Sigmoid colon (tissue), 7 donors: ENCODE results near the gene HDAC11. TPM values are rescaled to one million over a fixed set of nuclear protein-coding genes. Genes with fewer than 3 reads are reported as not detected.

Source experiments
- DNase-seq: peaks from one replicate; pipeline ENCODE4 v3.0.0-alpha.2; 2019
- H3K27ac ChIP-seq, 4 donors: fragments of 200-600 bp; sonication (generic); one replicate each; pipeline ENCODE4 v1.5.1; 2016 to 2019; ENCODE audit warnings: mild to moderate bottlenecking in 1 of 4
- H3K27me3 ChIP-seq, 3 donors: fragments of 200-600 bp; sonication (generic); one replicate each; pipeline ENCODE4 v1.5.1; 2019; ENCODE audit warnings: mild to moderate bottlenecking in 1 of 3
- H3K36me3 ChIP-seq, 4 donors: fragments of 200-600 bp; sonication (generic); one replicate each; pipeline ENCODE4 v1.5.1; 2016 to 2019
- H3K4me1 ChIP-seq, 4 donors: fragments of 200-600 bp; sonication (generic); one replicate each; pipeline ENCODE4 v1.5.1; 2017 to 2019
- H3K4me3 ChIP-seq, 4 donors: fragments of 200-600 bp; sonication (generic); one replicate each; pipeline ENCODE4 v1.5.1; 2017 to 2019; ENCODE audit warnings: mild to moderate bottlenecking in 2 of 4, moderate library complexity in 1 of 4
- H3K9me3 ChIP-seq, 4 donors: fragments of 200-600 bp in 3 of 4; sonication (generic) in 3 of 4; one replicate each; pipeline versions ENCODE4 v1.5.1 to v1.6.1; 2013 to 2019
- CTCF ChIP-seq, 4 experiments: fragments of 450-650 bp in 3 of 4; fragments of 200-600 bp in 1 of 4; IDR thresholded peaks; one replicate each; pipeline ENCODE4 v1.5.1; 2016 to 2019; ENCODE audit warnings: antibody characterized with exemption in 4 of 4, mild to moderate bottlenecking in 3 of 4, moderate library complexity in 2 of 4
- EP300 ChIP-seq, 4 donors: sonication (generic); formaldehyde crosslinking; IDR thresholded peaks; one replicate each; pipeline ENCODE4 v1.6.1; 2017; ENCODE audit warnings: antibody characterized with exemption in 4 of 4
- POLR2A ChIP-seq, 2 donors: fragments of 450-650 bp; IDR thresholded peaks; one replicate each; pipeline ENCODE4 v1.6.1; 2016; ENCODE audit warnings: antibody characterized with exemption in 2 of 2, mild to moderate bottlenecking in 2 of 2, moderate library complexity in 2 of 2
- POLR2AphosphoS5 ChIP-seq, 4 donors: sonication (generic); formaldehyde crosslinking; IDR thresholded peaks; one replicate each; pipeline ENCODE4 v1.6.1; 2017; ENCODE audit warnings: antibody characterized with exemption in 4 of 4
- WGBS, 2 donors: extraction: QIAGEN DNeasy Blood & Tissue Kit; methylation state at CpG; one replicate each; pipeline ENCODE4 v1.1.7; 2013; 5-methylcytosine and 5-hydroxymethylcytosine counted together
- intact Hi-C: fragments of 100-400 bp; cut with DNase I; formaldehyde crosslinking; loops from one replicate; pipeline ENCODE4 v1.15.1; 2023
- polyA plus RNA-seq, 3 donors: library from polyadenylated mRNA; stranded (reverse); fragments of 200-250 nt; gene quantifications; one replicate each; pipeline ENCODE4 v1.2.3, GENCODE V29; 2013
- total RNA-seq, 4 donors: library from RNA; depleted of rRNA; stranded (reverse); fragments of >200 nt; gene quantifications; one replicate each; pipeline ENCODE4 v1.1.0, GENCODE V29; 2016
- donor health status: healthy with polysubstance abuse.
- donor health status: Bipolar disorder and iron deficiency.
- donor health status: healthy.

HDAC11 gene
- total and polyA plus RNA-seq, 7 donors = 15.5 to 30.3 (median 17.2) TPM

GRCh38 chr3:13457593-13457992 is 22.5 kb upstream of the HDAC11 start:
- Histone ChIP-seq H3K36me3 (no peaks in the 10 kb centered on the region), H3K27me3 (peaks cover 0 to 5% (median 0%) of the 10 kb centered on the region in 3 donors), H3K4me1 (peaks cover 0 to under 1% (median under 1%) of the 10 kb centered on the region in 4 donors), H3K27ac (no peak overlapping the region), H3K4me3 (no peak overlapping the region), H3K9me3 (no peaks in the 10 kb centered on the region)
- no peak for TF ChIP-seq POLR2A (IDR thresholded peaks at IDR 0.05)
- TF ChIP-seq CTCF (IDR thresholded peaks at IDR 0.05) = no peak
- no peak for TF ChIP-seq POLR2AphosphoS5 (IDR thresholded peaks at IDR 0.05)
- TF ChIP-seq EP300 (IDR thresholded peaks at IDR 0.05) = no peak
- intact Hi-C loops = no loop called here
- DNase-seq = no peak
- WGBS, 2 donors = 73 to 80% methylated on average over 4 of the region's 4 CpGs

- Histone ChIP-seq H3K27me3 (peaks cover 0 to 8% (median 0%) of the 10 kb centered on the region in 3 donors), H3K36me3 (no peaks in the 10 kb centered on the region), H3K9me3 (no peaks in the 10 kb centered on the region), H3K27ac (no peak overlapping the region), H3K4me1 (no peaks in the 10 kb centered on the region), H3K4me3 (no peak overlapping the region)
- TF ChIP-seq EP300 (IDR thresholded peaks at IDR 0.05) (no peak), POLR2AphosphoS5 (IDR thresholded peaks at IDR 0.05) (no peak), POLR2A (IDR thresholded peaks at IDR 0.05) (no peak), CTCF (IDR thresholded peaks at IDR 0.05) (no peak)
- intact Hi-C loops = no loop called here
- 82% methylated on average over 9 of the region's 9 CpGs for WGBS, 2 donors
- DNase-seq = no peak
Observed at GRCh38 chr3:13459605-13460340, 20.3 kb upstream of the HDAC11 start.

DNA sequence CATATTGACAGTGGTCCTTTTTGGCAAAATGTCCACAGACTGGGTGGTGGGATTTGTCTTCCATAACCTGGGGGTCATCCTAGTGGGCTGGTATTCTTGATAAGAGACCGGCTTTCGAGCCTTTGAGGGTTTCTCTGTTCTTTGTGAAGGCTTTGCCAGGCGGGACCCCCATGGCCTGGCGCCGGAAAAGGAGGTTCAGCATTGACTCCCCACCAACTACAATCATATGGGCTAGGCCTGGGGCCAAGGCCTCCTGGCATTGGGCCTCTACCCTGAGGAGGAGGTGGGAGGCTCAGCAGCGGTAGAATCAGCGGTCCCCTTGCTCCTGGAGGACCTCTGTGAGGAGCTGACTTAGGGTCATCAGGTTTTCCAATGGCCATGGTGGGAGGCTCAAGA is 19.8 kb upstream of the HDAC11 start:
- Histone ChIP-seq H3K36me3 (no peaks in the 10 kb centered on the region), H3K9me3 (no peaks in the 10 kb centered on the region), H3K4me1 (no peaks in the 10 kb centered on the region), H3K27ac (no peak overlapping the region), H3K4me3 (no peak overlapping the region), H3K27me3 (peaks cover 0 to 8% (median 0%) of the 10 kb centered on the region in 3 donors)
- WGBS, 2 donors = 96% methylated on average over 7 of the region's 7 CpGs
- TF ChIP-seq POLR2A (IDR thresholded peaks at IDR 0.05) (no peak), EP300 (IDR thresholded peaks at IDR 0.05) (no peak), CTCF (IDR thresholded peaks at IDR 0.05) (no peak)
- intact Hi-C loops = no loop called here
- no peak for DNase-seq

DNA sequence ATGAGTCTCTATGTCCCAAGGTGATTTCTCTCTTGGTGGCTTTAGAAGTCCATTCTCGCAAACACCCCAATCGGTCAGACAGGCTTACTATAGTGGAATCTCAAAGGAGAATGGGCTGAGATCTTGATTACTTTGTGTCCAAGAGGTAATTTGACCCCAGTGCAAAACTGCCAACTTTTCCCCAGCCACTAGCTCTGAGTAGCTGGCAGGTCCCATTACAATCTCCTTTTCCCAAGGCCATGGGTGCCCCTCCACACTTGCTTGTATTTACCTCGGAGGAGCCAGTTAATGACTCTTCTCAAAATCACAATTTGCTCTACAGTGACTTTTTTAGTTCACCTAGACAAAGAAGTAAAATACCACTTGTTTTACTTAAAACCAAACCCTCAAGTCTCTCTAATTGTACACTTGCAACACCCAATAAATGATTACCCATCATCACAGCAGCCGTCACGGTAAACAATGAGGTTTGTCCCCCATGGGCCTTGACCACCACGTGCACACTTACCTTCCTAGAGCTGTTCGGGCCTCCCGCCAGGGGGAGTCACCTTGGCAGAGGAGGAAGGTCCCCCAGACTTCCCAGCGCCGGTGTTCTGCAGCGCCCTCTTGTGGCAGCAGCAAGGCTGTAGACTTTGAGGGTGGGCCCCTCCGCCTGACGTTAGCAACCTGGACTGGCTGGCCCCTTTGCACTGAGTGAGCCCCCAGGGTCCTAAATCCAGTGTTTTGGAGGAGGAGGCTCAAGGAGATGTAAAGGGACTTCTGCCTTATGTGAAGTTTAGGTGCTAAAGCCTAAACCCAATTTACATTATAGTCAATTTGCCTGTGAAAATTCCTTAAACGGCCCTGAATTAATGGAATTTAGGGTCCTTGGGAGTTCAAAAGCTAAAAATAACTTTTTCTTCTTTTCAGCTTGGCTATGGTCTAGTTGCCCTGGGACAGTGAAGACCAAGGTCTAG is 18.7 kb upstream of the HDAC11 start:
- Histone ChIP-seq H3K4me1 (no peaks in the 10 kb centered on the region), H3K9me3 (no peaks in the 10 kb centered on the region), H3K27ac (no peak overlapping the region), H3K27me3 (peaks cover 0 to 8% (median 0%) of the 10 kb centered on the region in 3 donors), H3K36me3 (no peaks in the 10 kb centered on the region), H3K4me3 (no peak overlapping the region)
- WGBS, 2 donors = 33 to 39% methylated on average over 14 of the region's 14 CpGs
- TF ChIP-seq CTCF (IDR thresholded peaks at IDR 0.05) (peak in 1 of 4 experiments; percentile 37), POLR2A (IDR thresholded peaks at IDR 0.05) (no peak)
- intact Hi-C loops = no loop called here
- DNase-seq = no peak
